Large intestine (tissue), 3 donors: ENCODE measurements around the gene RNF4. TPM values are rescaled to one million over a fixed set of nuclear protein-coding genes. Genes with fewer than 3 reads are reported as not detected.
"Not testable (repeated sequence)": the region's sequence is repeated elsewhere in the genome, so short reads cannot be mapped to it uniquely, and the experiment has no call there.

Experiments
- DNase-seq, 2 donors: peaks; one replicate each; pipeline versions ENCODE4 v3.0.0 to v3.0.0-alpha.2; 2013
- H3K27ac ChIP-seq: one replicate; pipeline ENCODE4 v1.5.1; 2013; ENCODE audit warnings: low read length
- H3K27me3 ChIP-seq: 2 replicates; pipeline ENCODE4 v1.6.1; 2013; ENCODE audit warnings: low read length; ENCODE audit not compliant: control insufficient read depth, insufficient read depth
- H3K36me3 ChIP-seq: 2 replicates; pipeline ENCODE4 v1.6.1; 2013; ENCODE audit warnings: low read length; ENCODE audit not compliant: control insufficient read depth, insufficient read depth
- H3K4me1 ChIP-seq: one replicate; pipeline ENCODE4 v1.6.1; 2013; ENCODE audit warnings: low read length; ENCODE audit not compliant: control insufficient read depth, insufficient read depth
- H3K4me3 ChIP-seq: one replicate; pipeline ENCODE4 v1.5.1; 2013; ENCODE audit warnings: low read length
- H3K9me3 ChIP-seq: one replicate; pipeline ENCODE4 v1.6.1; 2013; ENCODE audit warnings: mild to moderate bottlenecking, low read depth, low read length, moderate library complexity; ENCODE audit not compliant: control insufficient read depth
- WGBS: methylation state at CpG from one replicate; pipeline ENCODE4 v1.1.5; 2013; ENCODE audit warnings: low lambda C conversion rate; ENCODE audit not compliant: insufficient coverage; 5-methylcytosine and 5-hydroxymethylcytosine counted together
- polyA plus RNA-seq: library from polyadenylated mRNA; unstranded; fragments of 120-200 nt; gene quantifications from one replicate; pipeline ENCODE4 v1.2.1, GENCODE V29; 2013

Gene RNF4
- polyA plus RNA-seq, 1 donor = 37.9 TPM

DNA sequence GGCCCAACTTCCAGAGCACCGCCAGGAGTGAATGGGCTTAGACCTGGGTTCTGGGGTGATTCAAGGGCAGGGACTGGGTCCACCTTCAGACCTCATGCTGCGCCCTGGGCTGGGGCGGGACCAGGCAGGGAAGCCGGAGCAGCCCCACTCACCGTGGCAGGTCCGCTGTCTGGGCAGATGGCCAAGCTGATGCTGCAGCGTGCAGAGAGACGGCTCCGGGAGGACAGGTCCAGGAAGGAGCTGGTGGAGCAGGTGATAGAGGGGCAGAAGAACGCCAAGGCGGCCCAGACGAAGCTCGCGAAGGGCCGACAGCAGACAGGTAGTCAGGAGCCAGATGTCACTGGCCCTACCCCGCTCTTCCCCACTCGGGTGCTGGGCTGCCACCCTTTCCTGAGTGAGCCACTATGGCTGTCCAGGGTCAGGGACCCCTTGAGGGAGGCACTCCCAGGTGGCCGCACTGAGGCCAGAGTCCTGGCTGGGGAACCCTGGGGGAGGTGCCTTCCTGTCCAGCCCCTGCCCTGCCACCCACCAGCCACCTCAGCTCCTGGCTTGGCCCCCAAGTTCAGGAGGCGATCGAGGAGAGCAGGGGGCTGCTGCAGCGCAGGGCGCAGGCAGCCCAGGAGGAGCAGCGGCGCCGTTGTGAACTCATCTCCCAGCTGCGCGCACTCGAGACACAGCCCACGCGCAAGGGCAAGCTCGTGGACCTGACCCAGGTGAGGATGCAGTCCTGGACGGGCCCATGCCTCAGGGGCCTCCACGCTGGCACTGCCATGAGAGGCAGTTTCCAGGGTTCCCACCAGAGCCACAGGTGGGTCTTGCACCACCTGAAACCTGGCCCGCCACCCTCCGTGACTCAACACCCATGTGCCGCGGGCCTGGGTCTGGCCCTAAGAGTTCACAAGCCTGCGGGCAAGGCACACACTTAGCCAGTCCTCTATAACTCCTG lies 10.1 kb upstream of the RNF4 start:
- H3K4me3 ChIP-seq = no peak overlapping the region
- H3K36me3 ChIP-seq = no peaks in the 10 kb centered on the region
- no peaks in the 10 kb centered on the region for H3K27me3 ChIP-seq
- WGBS = no CpG with 5 or more reads among the region's 38 CpGs
- no peaks in the 10 kb centered on the region for H3K9me3 ChIP-seq
- H3K27ac ChIP-seq = no peak overlapping the region
- no peak for DNase-seq
- H3K4me1 ChIP-seq = peaks cover 9% of the 10 kb centered on the region

DNA sequence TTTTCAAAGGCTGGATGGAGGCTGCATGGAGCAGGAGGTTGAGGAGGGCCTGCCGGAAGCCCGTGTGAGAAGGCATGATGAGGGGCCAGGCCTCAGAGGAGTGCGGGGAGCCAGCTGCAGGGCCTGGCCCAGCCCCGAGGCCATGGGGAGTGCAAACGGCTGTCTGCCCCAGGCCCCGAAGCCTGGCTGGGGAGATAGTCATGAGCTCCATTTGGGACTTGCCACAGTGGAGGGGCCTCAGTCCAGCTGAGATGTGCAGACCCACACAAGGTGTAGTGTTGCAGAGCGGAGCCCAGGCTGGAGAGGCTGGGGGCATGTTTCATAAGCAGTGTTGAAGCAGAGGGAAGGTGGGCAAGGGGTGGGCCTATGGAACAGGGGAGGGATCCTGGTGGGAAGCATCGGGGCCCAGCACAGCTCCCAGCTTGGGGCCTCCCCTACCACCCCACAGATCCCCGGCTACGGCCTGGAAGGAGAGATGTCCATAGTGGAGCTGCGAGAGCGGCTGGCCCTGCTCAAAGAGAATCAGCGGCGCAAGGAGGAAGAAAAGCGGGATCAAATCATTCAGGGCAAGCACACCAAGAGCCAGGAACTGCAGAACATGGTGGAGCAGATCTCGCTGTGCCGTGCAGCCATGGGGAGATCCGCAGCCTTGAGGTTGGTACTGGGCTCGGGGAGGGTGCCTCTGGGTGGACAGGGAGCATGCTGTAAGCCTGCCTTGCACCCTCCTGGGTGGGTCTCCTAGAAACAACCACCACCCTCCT lies 9.1 kb upstream of the RNF4 start:
- Histone ChIP-seq H3K36me3 (no peaks in the 10 kb centered on the region), H3K9me3 (no peaks in the 10 kb centered on the region), H3K27ac (no peak overlapping the region), H3K27me3 (no peaks in the 10 kb centered on the region), H3K4me3 (no peak overlapping the region), H3K4me1 (peaks cover 12% of the 10 kb centered on the region)
- WGBS = no CpG with 5 or more reads among the region's 19 CpGs
- no peak for DNase-seq

DNA sequence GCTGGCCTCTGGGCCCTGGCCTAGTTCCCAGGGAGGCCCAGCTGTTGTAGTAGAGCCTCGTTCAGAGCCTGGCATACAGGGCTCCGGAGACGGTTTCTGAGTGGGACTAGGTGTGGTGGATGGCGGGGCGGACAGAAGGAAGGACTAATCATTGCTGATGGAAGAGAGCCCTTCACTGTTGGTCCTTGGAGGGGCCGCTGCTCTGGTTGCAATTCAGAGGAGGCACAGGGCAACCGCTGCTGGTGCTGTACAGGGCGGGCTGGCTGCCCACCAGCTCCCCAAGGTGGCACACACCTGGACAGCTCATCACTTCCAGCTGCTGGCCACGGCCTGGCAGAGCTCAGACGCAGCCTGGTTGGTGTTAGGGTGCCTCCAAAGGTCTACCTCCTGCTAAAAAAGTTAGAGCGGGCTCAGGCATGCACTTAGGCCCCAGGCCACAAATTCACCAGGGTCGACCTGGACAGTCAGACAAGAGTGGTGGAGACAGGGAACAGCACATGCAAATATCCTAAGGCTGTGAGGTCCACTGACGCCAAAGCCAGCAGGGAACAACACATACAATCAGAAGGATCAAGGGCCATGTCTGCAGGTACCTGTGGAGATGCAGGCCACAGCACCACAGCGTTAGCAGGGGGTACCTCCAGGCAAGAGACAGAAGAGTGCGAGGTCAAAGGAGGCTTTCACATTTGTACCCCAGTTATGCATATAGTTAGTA lies 7.5 kb upstream of the RNF4 start:
- 100% methylated on average over 2 of the region's 15 CpGs for WGBS

DNA sequence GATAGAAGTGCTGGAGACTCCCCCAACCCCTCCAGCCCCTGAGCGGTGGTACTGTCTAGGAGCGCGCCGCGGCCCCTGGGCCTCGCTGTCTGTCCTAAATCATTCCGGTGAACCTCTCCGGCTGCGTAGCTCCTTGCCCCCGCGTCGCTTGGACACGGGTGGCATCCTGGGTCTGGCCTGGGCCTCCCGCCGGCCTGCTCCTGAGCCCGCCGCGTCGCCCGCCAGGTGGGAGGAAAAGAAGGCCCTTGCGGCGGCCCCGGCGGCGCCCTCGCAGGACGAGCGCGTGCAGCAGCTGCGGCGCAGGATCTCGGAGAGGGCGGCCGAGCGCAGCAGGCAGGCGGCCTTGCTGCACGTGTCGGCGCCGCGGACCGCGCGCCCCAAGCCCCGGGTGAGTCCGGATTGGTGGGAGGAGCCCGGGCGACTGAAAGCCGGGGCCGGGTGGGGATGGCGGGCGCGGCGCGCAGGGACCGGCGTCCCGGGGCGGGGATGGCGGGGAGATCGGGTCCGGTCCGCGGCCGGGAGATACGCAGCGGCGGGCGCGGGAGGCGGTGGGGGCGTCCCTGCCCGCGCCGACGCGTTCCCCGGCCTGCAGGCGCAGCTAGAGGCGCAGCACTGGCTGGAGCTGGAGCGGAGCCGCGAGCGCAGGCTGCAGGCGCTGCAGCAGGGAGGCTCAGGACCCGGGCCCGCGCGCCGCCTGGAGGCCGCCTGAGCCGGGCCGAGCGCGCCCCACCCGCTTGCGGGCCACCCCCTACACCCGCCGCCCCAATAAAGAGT lies 6.5 kb upstream of the RNF4 start:
- Histone ChIP-seq H3K4me3 (peak overlapping the region; percentile 7), H3K27ac (no peak overlapping the region), H3K4me1 (peaks cover 15% of the 10 kb centered on the region), H3K9me3 (no peaks in the 10 kb centered on the region), H3K27me3 (no peaks in the 10 kb centered on the region), H3K36me3 (no peaks in the 10 kb centered on the region)
- WGBS = no CpG with 5 or more reads among the region's 99 CpGs
- DNase-seq = peak; percentile 48 to 78

More for the DNA sequence above, 7.5 kb upstream of the RNF4 start:
- H3K4me1 ChIP-seq = peaks cover 15% of the 10 kb centered on the region
- no peaks in the 10 kb centered on the region for H3K36me3 ChIP-seq
- no peaks in the 10 kb centered on the region for H3K27me3 ChIP-seq
- no peaks in the 10 kb centered on the region for H3K9me3 ChIP-seq
- DNase-seq = no peak
- H3K27ac ChIP-seq = no peak overlapping the region
- H3K4me3 ChIP-seq = no peak overlapping the region

DNA sequence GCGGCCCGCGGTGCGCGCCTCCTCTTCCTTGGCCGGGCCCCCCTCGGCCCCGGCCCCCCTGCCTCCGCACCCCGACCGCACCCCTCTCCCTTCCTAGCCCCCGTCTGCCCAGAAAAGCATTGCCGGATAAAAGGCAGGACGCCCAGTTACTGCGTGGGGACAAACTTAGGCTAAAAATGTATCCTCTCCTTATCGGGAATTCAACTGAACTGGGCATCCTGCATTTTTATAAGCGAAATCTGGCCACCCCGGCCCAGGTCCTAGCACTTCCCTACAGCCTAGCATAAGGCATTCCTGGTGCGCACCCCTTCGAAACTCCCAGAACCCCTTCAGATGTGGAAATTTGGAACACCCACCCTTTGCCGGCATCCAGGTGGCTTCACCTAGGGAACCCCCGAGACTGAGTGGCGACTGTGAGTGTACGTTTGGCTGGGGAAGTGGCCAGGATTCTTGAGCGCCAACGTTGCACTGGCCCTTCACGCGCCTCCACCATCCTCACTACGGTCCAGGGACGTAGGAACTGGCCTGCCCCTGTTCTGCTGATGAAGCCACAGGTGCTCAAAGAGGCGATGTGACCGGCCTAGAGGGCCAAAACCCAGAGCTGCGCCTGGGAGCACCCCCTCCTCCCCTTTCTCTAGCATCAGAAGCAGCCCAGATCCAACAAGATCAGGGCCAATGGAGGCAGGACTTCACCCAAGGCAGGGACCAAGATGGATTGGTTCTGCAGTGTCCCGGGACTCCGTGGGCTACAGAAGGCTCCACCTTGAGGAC lies 5.7 kb upstream of the RNF4 start:
- Histone ChIP-seq H3K27me3 (no peaks in the 10 kb centered on the region), H3K9me3 (no peaks in the 10 kb centered on the region), H3K4me3 (no peak overlapping the region), H3K27ac (no peak overlapping the region), H3K4me1 (peaks cover 20% of the 10 kb centered on the region), H3K36me3 (no peaks in the 10 kb centered on the region)
- WGBS = no CpG with 5 or more reads among the region's 35 CpGs
- no peak for DNase-seq

DNA sequence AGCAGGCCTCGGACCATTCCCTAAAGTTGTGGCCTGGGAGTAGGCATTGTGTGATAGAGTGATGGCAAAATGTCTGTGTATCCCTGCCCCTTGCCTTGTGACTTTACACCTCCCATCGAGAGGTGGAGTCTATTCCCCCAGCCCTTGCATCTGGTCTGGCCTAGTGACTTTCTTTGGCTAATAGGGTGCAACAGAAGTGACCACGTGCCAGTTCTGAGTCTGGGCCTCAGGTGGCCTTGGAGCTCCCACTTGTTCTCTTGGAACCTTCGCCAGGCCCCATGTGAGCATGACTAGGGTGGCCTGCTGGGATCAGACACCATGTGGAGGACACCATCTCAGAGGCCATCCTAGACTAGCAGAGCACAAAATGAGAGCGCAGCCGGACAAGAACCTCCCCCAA lies 3.9 kb upstream of the RNF4 start:
- no CpG with 5 or more reads among the region's 6 CpGs for WGBS
- peaks cover 23% of the 10 kb centered on the region for H3K4me1 ChIP-seq
- peaks cover 7% of the 10 kb centered on the region for H3K9me3 ChIP-seq
- no peak overlapping the region for H3K4me3 ChIP-seq
- H3K27ac ChIP-seq = no peak overlapping the region
- H3K27me3 ChIP-seq = no peaks in the 10 kb centered on the region
- H3K36me3 ChIP-seq = no peaks in the 10 kb centered on the region
- no peak for DNase-seq

DNA sequence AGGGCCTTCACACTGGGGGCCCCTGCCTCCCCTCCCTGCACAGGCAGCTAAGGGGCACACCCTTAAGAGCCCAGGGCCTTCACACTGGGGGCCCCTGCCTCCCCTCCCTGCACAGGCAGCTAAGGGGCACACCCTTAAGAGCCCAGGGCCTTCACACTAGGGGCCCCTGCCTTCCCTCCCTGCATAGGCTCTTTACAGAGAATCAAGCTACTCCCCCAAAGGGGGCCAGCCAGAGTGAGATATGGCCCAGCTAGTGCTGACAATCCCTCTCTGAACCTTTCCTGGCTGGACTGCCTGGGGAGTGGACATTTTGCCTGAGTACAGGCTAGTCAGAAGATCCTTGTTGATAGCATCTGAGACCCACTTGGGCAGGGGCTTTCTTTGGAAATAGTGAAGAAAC lies 3.4 kb upstream of the RNF4 start:
- not testable (repeated sequence) for H3K27me3 ChIP-seq, H3K27ac ChIP-seq, H3K9me3 ChIP-seq, H3K4me3 ChIP-seq, DNase-seq, H3K36me3 ChIP-seq
- peaks cover 23% of the 10 kb centered on the region for H3K4me1 ChIP-seq

DNA sequence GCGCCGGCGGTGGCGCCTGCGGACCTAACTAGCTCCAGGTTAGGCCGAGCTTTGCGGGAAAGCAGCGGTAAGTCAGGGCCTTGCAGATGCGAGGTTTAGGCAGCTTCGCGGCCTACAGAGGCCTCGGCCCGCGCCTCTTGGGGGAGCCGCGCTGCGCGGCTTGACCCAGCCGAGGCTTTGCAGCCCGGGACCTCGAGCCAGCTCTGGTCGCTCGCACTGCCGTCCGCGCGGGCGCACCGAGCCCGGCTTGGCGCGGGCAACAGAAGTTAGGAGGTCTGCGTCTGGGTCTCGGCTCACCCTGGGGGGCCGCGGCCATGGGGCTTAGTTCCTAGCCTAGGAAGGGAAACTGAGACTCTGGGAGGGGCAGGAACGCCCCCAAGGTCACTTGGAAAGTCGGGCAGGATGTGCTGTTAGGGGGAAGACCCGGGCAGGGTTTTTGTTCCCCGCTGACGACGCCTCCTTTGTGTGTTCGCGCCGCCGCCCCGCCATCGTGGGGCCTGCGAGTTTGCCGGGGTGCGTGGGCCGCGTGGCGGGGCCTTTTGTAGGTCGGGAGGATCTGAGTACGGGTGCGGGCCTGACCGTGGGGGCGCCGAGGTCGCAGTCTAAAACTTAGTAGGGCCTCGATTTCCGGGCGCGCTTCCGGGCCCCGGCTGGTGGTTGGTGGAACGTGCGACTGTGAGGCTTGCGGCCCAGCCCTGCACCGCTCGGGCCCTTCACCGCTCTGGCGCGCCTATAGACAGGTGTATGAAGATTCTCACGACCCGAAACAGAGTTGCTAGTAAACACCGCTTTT lies 482 bp downstream of the RNF4 start:
- peak; percentile 29 to 72 for DNase-seq
- WGBS = no CpG with 5 or more reads among the region's 78 CpGs
- peaks cover 7% of the 10 kb centered on the region for H3K9me3 ChIP-seq
- H3K4me3 ChIP-seq = peak overlapping the region; percentile 99
- peak overlapping the region; percentile 91 for H3K27ac ChIP-seq
- H3K27me3 ChIP-seq = no peaks in the 10 kb centered on the region
- peaks cover 20% of the 10 kb centered on the region for H3K4me1 ChIP-seq
- peaks cover 16% of the 10 kb centered on the region for H3K36me3 ChIP-seq

DNA sequence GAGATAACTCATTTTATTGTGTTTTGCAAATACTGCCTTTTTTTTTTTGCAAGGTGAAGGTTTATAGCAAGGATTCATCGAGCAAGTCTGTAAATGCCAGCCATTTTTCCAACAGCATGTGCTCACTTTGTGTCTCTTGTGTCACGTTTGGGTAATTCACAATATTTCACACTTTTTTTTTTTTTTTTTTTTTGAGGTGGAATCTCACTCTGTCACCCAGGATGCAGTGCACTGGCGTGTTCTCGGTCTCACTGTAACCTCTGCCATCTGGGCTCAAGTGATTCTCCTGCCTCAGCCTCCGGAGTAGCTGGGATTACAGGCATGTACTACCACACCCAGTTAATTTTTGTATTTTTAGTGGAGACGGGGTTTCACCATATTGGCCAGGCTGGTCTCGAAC lies 1.9 kb downstream of the RNF4 start:
- no peak for DNase-seq
- Histone ChIP-seq H3K4me1 (peaks cover 19% of the 10 kb centered on the region), H3K27ac (no peak overlapping the region)

More for the DNA sequence above, 1.9 kb downstream of the RNF4 start:
- Histone ChIP-seq H3K36me3 (peaks cover 20% of the 10 kb centered on the region), H3K4me3 (peak overlapping the region; percentile 99), H3K9me3 (peaks cover 7% of the 10 kb centered on the region), H3K27me3 (no peaks in the 10 kb centered on the region)
- no CpG with 5 or more reads among the region's 7 CpGs for WGBS
